Measurements from ENCODE around the gene SLC38A3.

The SLC38A3 gene

GRCh38 chr3:50184242-50184978 is 20.7 kb upstream of the SLC38A3 start:
- Histone ChIP-seq H3K27ac (no peak overlapping the region), H3K36me3 (no peaks in the 10 kb centered on the region), H3K9me3 (no peaks in the 10 kb centered on the region)

GRCh38 chr3:50185230-50185629 is 19.8 kb upstream of the SLC38A3 start:
- no peak overlapping the region for H3K27ac ChIP-seq
- H3K4me1 ChIP-seq (ENCODE audit: control insufficient read depth in 1 of 2, insufficient read depth in 1 of 2, low read depth in 1 of 2, low read length in 1 of 2), result no peaks in the 10 kb centered on the region

More at GRCh38 chr3:50184242-50184978, 20.7 kb upstream of the SLC38A3 start:
- no peaks in the 10 kb centered on the region for H3K4me1 ChIP-seq (ENCODE audit: control insufficient read depth in 1 of 2, insufficient read depth in 1 of 2, low read depth in 1 of 2, low read length in 1 of 2)
- no peak overlapping the region for H3K4me3 ChIP-seq (ENCODE audit: low read depth in 1 of 2, low read length in 1 of 2)
- no peak for TF ChIP-seq CTCF (IDR thresholded peaks at IDR 0.05)
- no peaks in the 10 kb centered on the region for H3K27me3 ChIP-seq

GRCh38 chr3:50186096-50186495 is 19.0 kb upstream of the SLC38A3 start:
- Histone ChIP-seq H3K36me3 (no peaks in the 10 kb centered on the region), H3K27me3 (no peaks in the 10 kb centered on the region), H3K27ac (no peak overlapping the region), H3K9me3 (no peaks in the 10 kb centered on the region), H3K4me1 (ENCODE audit: control insufficient read depth in 1 of 2, insufficient read depth in 1 of 2, low read depth in 1 of 2, low read length in 1 of 2) (no peaks in the 10 kb centered on the region), H3K4me3 (ENCODE audit: low read depth in 1 of 2, low read length in 1 of 2) (no peak overlapping the region)
- TF ChIP-seq CTCF (IDR thresholded peaks at IDR 0.05), result no peak

More at GRCh38 chr3:50185230-50185629, 19.8 kb upstream of the SLC38A3 start:
- no peak for TF ChIP-seq CTCF (IDR thresholded peaks at IDR 0.05)
- Histone ChIP-seq H3K36me3 (no peaks in the 10 kb centered on the region), H3K27me3 (no peaks in the 10 kb centered on the region), H3K9me3 (no peaks in the 10 kb centered on the region), H3K4me3 (ENCODE audit: low read depth in 1 of 2, low read length in 1 of 2) (no peak overlapping the region)

GRCh38 chr3:50187750-50188149 is 17.3 kb upstream of the SLC38A3 start:
- Histone ChIP-seq H3K9me3 (no peaks in the 10 kb centered on the region), H3K4me3 (ENCODE audit: low read depth in 1 of 2, low read length in 1 of 2) (no peak overlapping the region), H3K27ac (no peak overlapping the region), H3K4me1 (ENCODE audit: control insufficient read depth in 1 of 2, insufficient read depth in 1 of 2, low read depth in 1 of 2, low read length in 1 of 2) (no peaks in the 10 kb centered on the region), H3K27me3 (peaks cover 3% of the 10 kb centered on the region), H3K36me3 (no peaks in the 10 kb centered on the region)
- no peak for TF ChIP-seq CTCF (IDR thresholded peaks at IDR 0.05)

GRCh38 chr3:50189274-50189673 is 15.8 kb upstream of the SLC38A3 start:
- TF ChIP-seq CTCF (IDR thresholded peaks at IDR 0.05), result no peak
- Histone ChIP-seq H3K4me3 (ENCODE audit: low read depth in 1 of 2, low read length in 1 of 2) (no peak overlapping the region), H3K27ac (no peak overlapping the region), H3K27me3 (peaks cover 19% of the 10 kb centered on the region), H3K4me1 (ENCODE audit: control insufficient read depth in 1 of 2, insufficient read depth in 1 of 2, low read depth in 1 of 2, low read length in 1 of 2) (peaks cover 1 to 6% of the 10 kb centered on the region in 2 experiments), H3K9me3 (no peaks in the 10 kb centered on the region), H3K36me3 (no peaks in the 10 kb centered on the region)

All from neutrophil (primary cell).